HPDE6-E6E7 (cell line): ENCODE measurements around the gene CERK.

Experiments
- DNase-seq: peaks from one replicate; pipeline ENCODE4 v3.0.0; 2011; ENCODE audit warnings: missing footprints; ENCODE audit errors: extremely low spot score

Gene CERK

GRCh38 chr22:46662226-46662625, 75.8 kb downstream of the CERK start:
- no peak for DNase-seq

GRCh38 chr22:46661221-46661851, 76.7 kb downstream of the CERK start:
- DNase-seq, result peak; percentile 70

GRCh38 chr22:46660604-46661201, 77.3 kb downstream of the CERK start:
- DNase-seq, result no peak

- no peak for DNase-seq
Measured at GRCh38 chr22:46659791-46660186, 78.3 kb downstream of the CERK start.

- no peak for DNase-seq
Measured at GRCh38 chr22:46659059-46659790, 78.8 kb downstream of the CERK start.

GRCh38 chr22:46657996-46658947, 79.8 kb downstream of the CERK start:
- DNase-seq, result peak; percentile 78

GRCh38 chr22:46657655-46657953, 80.4 kb downstream of the CERK start:
- no peak for DNase-seq

GRCh38 chr22:46656856-46657654, 81.0 kb downstream of the CERK start:
- DNase-seq, result no peak

GRCh38 chr22:46655861-46656608, 82.0 kb downstream of the CERK start:
- DNase-seq, result no peak

- peak; percentile 49 for DNase-seq
Measured at GRCh38 chr22:46654927-46655595, 83.0 kb downstream of the CERK start.

GRCh38 chr22:46654426-46654825, 83.6 kb downstream of the CERK start:
- no peak for DNase-seq

GRCh38 chr22:46653596-46653995, 84.5 kb downstream of the CERK start:
- DNase-seq, result no peak

GRCh38 chr22:46652847-46653331, 85.2 kb downstream of the CERK start:
- DNase-seq, result no peak

- DNase-seq, result no peak
Measured at GRCh38 chr22:46652081-46652846, 85.8 kb downstream of the CERK start.

GRCh38 chr22:46651316-46651715, 86.7 kb downstream of the CERK start:
- no peak for DNase-seq

- no peak for DNase-seq
Measured at GRCh38 chr22:46650078-46650810, 87.8 kb downstream of the CERK start.

GRCh38 chr22:46649141-46650077, 88.6 kb downstream of the CERK start:
- no peak for DNase-seq
